Calu3 (cell line): Measurements from ENCODE around the gene SIAH2. TPM values are rescaled to one million over a fixed set of nuclear protein-coding genes. Genes with fewer than 3 reads are reported as not detected.

Source experiments
- BruUV-seq: library from RNA; stranded (reverse); fragments of 400-500 nt; replicated peaks from 2 replicates; lab custom pipeline; 2021; lab: Mats Ljungman, UMichigan
- CTCF ChIA-PET: fragments of 300-600 bp; sonication (Branson Sonifier 250); formaldehyde crosslinking; loops from one replicate; lab custom pipeline; 2022; ENCODE audit warnings: antibody characterized with exemption; lab: Charles Lee
- DNase-seq: peaks from one replicate; pipeline ENCODE4 v3.0.0; 2022
- H3K27ac Mint-ChIP-seq: one replicate; pipeline ENCODE4 v1.8.0; 2022; ENCODE audit warnings: mixed read lengths; ENCODE audit not compliant: unreplicated experiment
- H3K27me3 Mint-ChIP-seq: one replicate; pipeline ENCODE4 v1.8.0; 2022; ENCODE audit warnings: mixed read lengths; ENCODE audit not compliant: unreplicated experiment
- H3K36me3 Mint-ChIP-seq: one replicate; pipeline ENCODE4 v1.8.0; 2022; ENCODE audit warnings: mild to moderate bottlenecking, moderate library complexity, mixed read lengths; ENCODE audit not compliant: insufficient read depth, unreplicated experiment
- H3K4me1 Mint-ChIP-seq: one replicate; pipeline ENCODE4 v1.8.0; 2022; ENCODE audit warnings: mild to moderate bottlenecking, low read depth, mixed read lengths; ENCODE audit not compliant: unreplicated experiment
- H3K4me3 Mint-ChIP-seq: one replicate; pipeline ENCODE4 v1.8.0; 2022; ENCODE audit warnings: mild to moderate bottlenecking, low read depth, moderate library complexity, mixed read lengths; ENCODE audit not compliant: unreplicated experiment
- H3K9me3 Mint-ChIP-seq: one replicate; pipeline ENCODE4 v1.8.0; 2022; ENCODE audit warnings: low read depth, mixed read lengths; ENCODE audit not compliant: unreplicated experiment
- intact Hi-C: fragments of 100-400 bp; cut with micrococcal nuclease; formaldehyde crosslinking; loops from one replicate; pipeline ENCODE4 v1.10.0; 2022; ENCODE audit not compliant: unreplicated experiment
- total RNA-seq: library from RNA; stranded (reverse); gene quantifications from 2 replicates; pipeline ENCODE4 v1.2.3, GENCODE V29; 2022
- TF ChIP-seq, protein P1 (sequence below): fragments of 200-600 bp; IDR thresholded peaks from one replicate; pipeline ENCODE4 v1.8.0; 2022; ENCODE audit warnings: antibody characterized with exemption; ENCODE audit not compliant: unreplicated experiment

Gene SIAH2
- total RNA-seq, 1 experiment from 2014 or later: 33.6 TPM

DNA sequence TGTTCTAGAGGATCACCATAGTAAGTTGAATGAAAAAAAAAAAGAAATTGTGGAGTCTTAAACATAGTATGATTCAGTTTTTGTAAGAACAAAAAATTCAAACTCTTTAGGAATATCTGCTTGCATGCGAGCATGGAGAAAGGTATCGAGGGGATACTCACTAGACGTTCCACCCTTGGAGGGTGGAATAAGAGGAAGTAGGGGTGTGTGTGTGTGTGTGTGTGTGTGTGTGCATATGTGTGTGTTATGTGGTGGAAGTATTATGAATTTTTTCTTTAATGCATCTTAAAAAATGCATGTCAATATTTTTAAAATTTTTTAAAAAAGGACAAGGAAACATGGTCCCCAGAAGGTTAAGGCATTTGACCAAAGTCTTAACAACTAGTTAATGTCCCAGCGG is 26.5 kb upstream of the SIAH2 start:
- no peak for DNase-seq
- H3K4me1 Mint-ChIP-seq: no peaks in the 10 kb centered on the region
- no peaks in the 10 kb centered on the region for H3K36me3 Mint-ChIP-seq
- BruUV-seq: no TSS peak
- no peak overlapping the region for H3K4me3 Mint-ChIP-seq
- no peaks in the 10 kb centered on the region for H3K27me3 Mint-ChIP-seq
- TF ChIP-seq, protein P1, sequence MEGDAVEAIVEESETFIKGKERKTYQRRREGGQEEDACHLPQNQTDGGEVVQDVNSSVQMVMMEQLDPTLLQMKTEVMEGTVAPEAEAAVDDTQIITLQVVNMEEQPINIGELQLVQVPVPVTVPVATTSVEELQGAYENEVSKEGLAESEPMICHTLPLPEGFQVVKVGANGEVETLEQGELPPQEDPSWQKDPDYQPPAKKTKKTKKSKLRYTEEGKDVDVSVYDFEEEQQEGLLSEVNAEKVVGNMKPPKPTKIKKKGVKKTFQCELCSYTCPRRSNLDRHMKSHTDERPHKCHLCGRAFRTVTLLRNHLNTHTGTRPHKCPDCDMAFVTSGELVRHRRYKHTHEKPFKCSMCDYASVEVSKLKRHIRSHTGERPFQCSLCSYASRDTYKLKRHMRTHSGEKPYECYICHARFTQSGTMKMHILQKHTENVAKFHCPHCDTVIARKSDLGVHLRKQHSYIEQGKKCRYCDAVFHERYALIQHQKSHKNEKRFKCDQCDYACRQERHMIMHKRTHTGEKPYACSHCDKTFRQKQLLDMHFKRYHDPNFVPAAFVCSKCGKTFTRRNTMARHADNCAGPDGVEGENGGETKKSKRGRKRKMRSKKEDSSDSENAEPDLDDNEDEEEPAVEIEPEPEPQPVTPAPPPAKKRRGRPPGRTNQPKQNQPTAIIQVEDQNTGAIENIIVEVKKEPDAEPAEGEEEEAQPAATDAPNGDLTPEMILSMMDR: no peak
- H3K27ac Mint-ChIP-seq: no peak overlapping the region
- intact Hi-C loops: no loop called here
- no peaks in the 10 kb centered on the region for H3K9me3 Mint-ChIP-seq
- CTCF ChIA-PET: no interaction called here

DNA sequence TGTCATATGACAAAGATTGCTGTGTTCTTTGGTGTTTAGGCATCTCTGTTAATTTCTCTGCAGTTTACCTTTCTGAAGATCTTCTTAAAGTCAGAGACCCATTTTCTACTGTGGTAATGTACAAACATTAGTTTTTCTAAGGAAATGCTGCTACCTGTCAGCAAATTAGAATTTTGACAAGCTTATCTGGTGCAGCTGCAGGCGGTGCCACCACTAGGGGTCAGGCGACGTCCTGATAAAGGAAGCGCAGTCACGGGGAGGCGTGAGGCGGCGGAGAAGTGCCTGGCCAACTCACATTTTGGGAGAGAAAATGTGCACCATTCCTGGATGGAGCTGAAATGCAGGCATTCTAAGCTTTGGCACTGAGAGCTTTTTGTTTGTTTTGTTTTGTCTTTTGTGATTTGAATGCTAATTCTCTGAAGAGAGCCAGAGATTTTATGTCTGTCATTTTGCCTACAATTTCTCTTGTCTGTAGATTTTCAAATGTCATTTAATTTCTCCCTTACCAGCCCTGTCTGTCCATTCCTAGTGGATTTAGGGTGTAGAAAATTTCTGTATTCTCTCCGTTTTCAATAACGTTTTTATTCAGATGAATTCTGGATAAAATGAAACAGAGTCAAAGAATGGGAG is 24.9 kb upstream of the SIAH2 start:
- no peaks in the 10 kb centered on the region for H3K27me3 Mint-ChIP-seq
- intact Hi-C loops: loop anchor here (1.0 to 2.0 kb wide), 3 partner anchors 67 to 359 kb away; no protein-coding TSS in a partner anchor
- TF ChIP-seq, protein P1: peak; percentile 98
- peak; percentile 95 for DNase-seq
- no TSS peak for BruUV-seq
- H3K9me3 Mint-ChIP-seq: no peaks in the 10 kb centered on the region
- no peak overlapping the region for H3K27ac Mint-ChIP-seq
- H3K36me3 Mint-ChIP-seq: no peaks in the 10 kb centered on the region
- CTCF ChIA-PET: interaction anchor here (0.8 to 1.9 kb wide), 7 partner anchors 14 to 299 kb away, joined by 3 to 11 read pairs (median 4); partner anchors contain the start of gene SIAH2
- H3K4me3 Mint-ChIP-seq: no peak overlapping the region
- H3K4me1 Mint-ChIP-seq: no peaks in the 10 kb centered on the region

DNA sequence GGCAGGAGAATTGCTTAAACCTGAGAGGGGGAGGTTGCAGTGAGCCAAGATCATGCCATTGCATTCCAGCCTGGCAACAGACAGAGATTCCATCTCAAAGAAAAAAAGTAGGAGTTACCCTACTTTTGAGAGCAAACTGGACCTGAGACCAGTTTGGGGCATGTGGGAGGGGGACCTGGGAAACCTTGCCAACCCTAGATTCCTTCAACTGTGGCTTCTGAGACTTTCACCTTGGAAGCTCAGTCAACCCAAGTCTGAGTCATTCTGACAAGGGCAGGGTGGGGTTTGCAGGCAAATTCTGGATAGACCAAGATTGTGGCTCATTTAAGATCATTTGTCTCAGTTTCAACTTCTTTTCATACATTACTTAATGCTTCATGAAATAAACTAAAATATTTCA is 23.8 kb upstream of the SIAH2 start:
- Mint-ChIP-seq H3K27me3 (peaks cover 6% of the 10 kb centered on the region), H3K36me3 (no peaks in the 10 kb centered on the region), H3K4me3 (no peak overlapping the region), H3K4me1 (no peaks in the 10 kb centered on the region), H3K27ac (no peak overlapping the region), H3K9me3 (no peaks in the 10 kb centered on the region)
- intact Hi-C loops: loop anchor here (1.0 to 2.0 kb wide), 3 partner anchors 65 to 360 kb away; no protein-coding TSS in a partner anchor
- CTCF ChIA-PET: interaction anchor here (0.5 to 1.9 kb wide), 6 partner anchors 16 to 301 kb away, joined by 3 to 11 read pairs (median 4); partner anchors contain the start of gene SIAH2
- BruUV-seq: no TSS peak
- TF ChIP-seq, protein P1: no peak
- peak; percentile 38 for DNase-seq

DNA sequence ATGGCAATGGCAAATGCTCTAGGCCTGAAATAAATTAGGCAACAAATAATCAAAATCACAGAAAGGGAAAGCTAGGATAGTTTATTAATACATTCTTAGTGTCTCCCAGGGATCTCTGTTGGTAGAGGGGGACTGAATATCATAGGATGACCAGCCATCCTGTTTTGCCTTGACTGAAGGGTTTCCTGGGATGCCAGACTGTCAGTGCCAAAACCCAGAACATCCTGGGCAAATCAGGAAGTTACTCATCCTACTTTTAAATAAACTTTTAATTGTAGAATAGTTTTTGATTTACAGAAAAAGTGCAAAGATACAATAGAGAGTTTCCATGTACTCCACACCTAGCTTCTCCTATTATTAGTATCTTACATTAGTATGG is 21.8 kb upstream of the SIAH2 start:
- no peaks in the 10 kb centered on the region for H3K4me1 Mint-ChIP-seq
- no TSS peak for BruUV-seq
- intact Hi-C loops: no loop called here
- CTCF ChIA-PET: no interaction called here
- H3K27me3 Mint-ChIP-seq: peaks cover 20% of the 10 kb centered on the region
- H3K27ac Mint-ChIP-seq: no peak overlapping the region
- no peak for DNase-seq
- TF ChIP-seq, protein P1: no peak
- no peak overlapping the region for H3K4me3 Mint-ChIP-seq
- H3K9me3 Mint-ChIP-seq: no peaks in the 10 kb centered on the region
- no peaks in the 10 kb centered on the region for H3K36me3 Mint-ChIP-seq
